HCT116 (cell line): ENCODE data around the gene IGF2R. TPM values are rescaled to one million over a fixed set of nuclear protein-coding genes. Genes with fewer than 3 reads are reported as not detected.

Source experiments
- ATAC-seq: fragments of 200-7000 bp; cut with Tn5 transposase; 2 replicates; pipeline ENCODE4 v1.9.1; 2020; ENCODE audit warnings: mild to moderate bottlenecking, moderate library complexity
- BruUV-seq: library from RNA; stranded (reverse); fragments of 400-500 nt; replicated peaks from 2 replicates; lab custom pipeline; 2021; lab: Mats Ljungman, UMichigan
- CTCF ChIA-PET: fragments of 300-600 bp; sonication (Branson Sonifier 250); formaldehyde crosslinking; loops from one replicate; lab custom pipeline; 2021; ENCODE audit warnings: antibody characterized with exemption; lab: Charles Lee
- POLR2A ChIA-PET: fragments of 300-600, 350-600 bp; sonication (Branson Sonifier 250); formaldehyde crosslinking; loops from one replicate; lab custom pipeline; 2021; ENCODE audit warnings: antibody characterized with exemption; lab: Charles Lee
- RAD21 ChIA-PET, 2 experiments: fragments of 300-600 bp; sonication (Branson Sonifier 250); formaldehyde crosslinking; loops; one replicate each; lab custom pipeline; 2023; ENCODE audit warnings: low total read pairs in 2 of 2; ENCODE audit not compliant: uncharacterized antibody in 2 of 2, unreplicated experiment in 2 of 2, low non-redundant PET in 1 of 2; lab: Charles Lee
- DNase-seq: peaks from one replicate; pipeline ENCODE4 v3.0.0-alpha.2; 2010; ENCODE audit warnings: low read depth, low spot score
- H2AFZ ChIP-seq: fragments of 200-600 bp; shearing (Covaris generic), sonication (generic); 2 replicates; pipeline ENCODE4 v1.6.1; 2017; ENCODE audit warnings: low read depth, mixed run types, mixed read lengths, antibody characterized with exemption, low read length; ENCODE audit not compliant: poor library complexity, severe bottlenecking
- H3K27ac ChIP-seq: 2 replicates; pipeline ENCODE4 v1.5.1; 2012; ENCODE audit warnings: low read depth, low read length
- H3K27me3 ChIP-seq: fragments of 200-600 bp; sonication (generic); 2 replicates; pipeline ENCODE4 v1.6.1; 2016; ENCODE audit warnings: mixed run types, low read length, mixed read lengths; ENCODE audit not compliant: insufficient read depth
- H3K36me3 ChIP-seq, 2 experiments: fragments of 200-500 bp in 1 of 2; fragments of 200-600 bp in 1 of 2; sonication (Bioruptor generic) in 1 of 2; sonication (generic) in 1 of 2; 2 replicates each; pipeline versions ENCODE4 v1.5.1 to v1.6.1; 2014 to 2016; ENCODE audit warnings: low read length in 2 of 2, inconsistent platforms in 1 of 2, mixed read lengths in 1 of 2, mixed run types in 1 of 2; ENCODE audit not compliant: insufficient read depth in 2 of 2, control insufficient read depth in 1 of 2
- H3K4me1 ChIP-seq, 2 experiments: fragments of 200-600 bp in 1 of 2; sonication (generic) in 1 of 2; 2 replicates each; pipeline versions ENCODE4 v1.5.1 to v1.6.1; 2012 to 2017; ENCODE audit warnings: low read length in 2 of 2, inconsistent platforms in 1 of 2, mild to moderate bottlenecking in 1 of 2, mixed read lengths in 1 of 2, mixed run types in 1 of 2, moderate library complexity in 1 of 2; ENCODE audit not compliant: insufficient read depth in 2 of 2, control insufficient read depth in 1 of 2
- H3K4me2 ChIP-seq: fragments of 200-600 bp; sonication (generic); 2 replicates; pipeline ENCODE4 v1.6.1; 2017; ENCODE audit warnings: mixed run types, low read length, mixed read lengths
- H3K4me3 ChIP-seq, 2 experiments: fragments of 200-600 bp in 1 of 2; sonication (generic) in 1 of 2; replicated peaks in 1 of 2; 2 replicates each; pipeline ENCODE4 v1.5.1; 2011 to 2016; ENCODE audit warnings: low read length in 2 of 2, control low read depth in 1 of 2, low read depth in 1 of 2, mild to moderate bottlenecking in 1 of 2, mixed read lengths in 1 of 2, mixed run types in 1 of 2
- H3K79me2 ChIP-seq: fragments of 200-600 bp; sonication (generic); 2 replicates; pipeline ENCODE4 v1.6.1; 2017; ENCODE audit warnings: mild to moderate bottlenecking, mixed run types, low read length, moderate library complexity, mixed read lengths; ENCODE audit not compliant: insufficient read depth
- H3K9ac ChIP-seq: fragments of 200-600 bp; sonication (generic); 2 replicates; pipeline ENCODE4 v1.6.1; 2016; ENCODE audit warnings: low read length, mixed read lengths
- H3K9me2 ChIP-seq: fragments of 200-600 bp; sonication (generic), shearing (Covaris generic); 2 replicates; pipeline ENCODE4 v1.6.1; 2017; ENCODE audit warnings: mixed run types, mild to moderate bottlenecking, moderate library complexity; ENCODE audit not compliant: insufficient read depth
- H3K9me3 ChIP-seq, 2 experiments: fragments of 200-500 bp in 1 of 2; fragments of 200-600 bp in 1 of 2; sonication (Bioruptor generic) in 1 of 2; sonication (generic) in 1 of 2; 2 replicates each; pipeline ENCODE4 v1.6.1; 2014 to 2017; ENCODE audit warnings: low read length in 2 of 2, mixed read lengths in 2 of 2, inconsistent platforms in 1 of 2, low read depth in 1 of 2, mild to moderate bottlenecking in 1 of 2, mixed run types in 1 of 2, moderate library complexity in 1 of 2; ENCODE audit not compliant: control insufficient read depth in 1 of 2, insufficient read depth in 1 of 2
- H4K20me1 ChIP-seq: fragments of 200-600 bp; sonication (generic), shearing (Covaris generic); 2 replicates; pipeline ENCODE4 v1.6.1; 2017; ENCODE audit warnings: mixed run types, mild to moderate bottlenecking, moderate library complexity; ENCODE audit not compliant: insufficient read depth
- ATF3 ChIP-seq: IDR thresholded peaks from 2 replicates; pipeline ENCODE4 v1.6.1; 2012
- CBX3 ChIP-seq: IDR thresholded peaks from 2 replicates; pipeline ENCODE4 v1.6.1; 2012; ENCODE audit warnings: low read depth
- CTCF ChIP-seq, 3 experiments: fragments of 200-600 bp in 1 of 3; sonication (generic) in 1 of 3; IDR thresholded peaks in 2 of 3; conservative IDR thresholded peaks in 1 of 3; 2 replicates each; pipeline ENCODE4 v1.5.1; 2012 to 2017; ENCODE audit warnings: low read depth in 2 of 3, low read length in 2 of 3, antibody characterized with exemption in 1 of 3, borderline replicate concordance in 1 of 3, control low read depth in 1 of 3, mild to moderate bottlenecking in 1 of 3, mixed read lengths in 1 of 3, mixed run types in 1 of 3, moderate library complexity in 1 of 3; ENCODE audit not compliant: insufficient read depth in 1 of 3
- EGR1 ChIP-seq: IDR thresholded peaks from 2 replicates; pipeline ENCODE4 v1.6.1; 2012; ENCODE audit warnings: low read depth
- ELF1 ChIP-seq: IDR thresholded peaks from 2 replicates; pipeline ENCODE4 v1.6.1; 2012; ENCODE audit warnings: low read depth, borderline replicate concordance
- EZH2 ChIP-seq: fragments of 200-600 bp; sonication (generic); IDR thresholded peaks from 2 replicates; pipeline ENCODE4 v1.6.1; 2017; ENCODE audit warnings: antibody characterized with exemption, mixed run types
- EZH2phosphoT487 ChIP-seq: fragments of 200-600 bp; IDR thresholded peaks from 2 replicates; pipeline ENCODE4 v1.6.1; 2018; ENCODE audit warnings: antibody characterized with exemption, borderline replicate concordance
- FOSL1 ChIP-seq: IDR thresholded peaks from 2 replicates; pipeline ENCODE4 v1.6.1; 2012; ENCODE audit warnings: low read depth
- MAX ChIP-seq: IDR thresholded peaks from 2 replicates; pipeline ENCODE4 v1.6.1; 2012
- POLR2A ChIP-seq: IDR thresholded peaks from 2 replicates; pipeline ENCODE4 v1.7.0; 2011; ENCODE audit warnings: borderline replicate concordance; ENCODE audit not compliant: insufficient read depth, insufficient read length; ENCODE audit errors: extremely low read depth
- POLR2AphosphoS5 ChIP-seq: IDR thresholded peaks from 2 replicates; pipeline ENCODE4 v1.6.1; 2011; ENCODE audit warnings: mild to moderate bottlenecking, low read depth, low read length, moderate library complexity
- RAD21 ChIP-seq: IDR thresholded peaks from 2 replicates; pipeline ENCODE4 v1.6.1; 2012; ENCODE audit warnings: low read depth, mild to moderate bottlenecking
- REST ChIP-seq: IDR thresholded peaks from 2 replicates; pipeline ENCODE4 v1.6.1; 2012; ENCODE audit warnings: low read depth
- SIN3A ChIP-seq: IDR thresholded peaks from 2 replicates; pipeline ENCODE4 v1.6.1; 2012; ENCODE audit warnings: low read depth
- SP1 ChIP-seq: IDR thresholded peaks from 2 replicates; pipeline ENCODE4 v1.6.1; 2012; ENCODE audit warnings: low read depth
- TCF7L2 ChIP-seq: IDR thresholded peaks from 2 replicates; pipeline ENCODE4 v1.7.0; 2011; ENCODE audit warnings: borderline replicate concordance, inconsistent platforms; ENCODE audit not compliant: insufficient read depth, insufficient read length; ENCODE audit errors: extremely low read depth
- YY1 ChIP-seq: IDR thresholded peaks from 2 replicates; pipeline ENCODE4 v1.6.1; 2011; ENCODE audit warnings: low read length, low read depth, moderate library complexity, mild to moderate bottlenecking; ENCODE audit not compliant: insufficient replicate concordance; ENCODE audit errors: extremely low read depth
- ZBTB33 ChIP-seq: IDR thresholded peaks from 2 replicates; pipeline ENCODE4 v1.6.1; 2011; ENCODE audit warnings: mild to moderate bottlenecking, low read length, moderate library complexity; ENCODE audit not compliant: insufficient replicate concordance; ENCODE audit errors: extremely low read depth
- ZNF274 ChIP-seq: fragments of 200-500 bp; sonication (Bioruptor generic); IDR thresholded peaks from 2 replicates; pipeline ENCODE4 v1.6.1; 2014; ENCODE audit warnings: mild to moderate bottlenecking, low read depth, low read length, inconsistent platforms
- intact Hi-C: fragments of 100-400 bp; cut with micrococcal nuclease; formaldehyde crosslinking; loops from 2 replicates; pipeline ENCODE4 v1.10.0; 2022
- total RNA-seq: library from RNA; stranded (reverse); gene quantifications from one replicate; pipeline ENCODE4 v1.2.1, GENCODE V29; 2021; ENCODE audit not compliant: unreplicated experiment

IGF2R gene
- total RNA-seq, 1 experiment from 2014 or later, result 37.0 TPM

GRCh38 chr6:160073272-160073671 lies 104.4 kb downstream of the IGF2R start:
- Histone ChIP-seq H2AFZ (no peak overlapping the region), H3K4me1 (no peaks in the 10 kb centered on the region), H3K9me2 (no peaks in the 10 kb centered on the region), H3K4me2 (no peak overlapping the region), H3K79me2 (no peaks in the 10 kb centered on the region), H4K20me1 (no peaks in the 10 kb centered on the region), H3K36me3 (peaks cover 6 to 9% of the 10 kb centered on the region in 2 experiments; a peak in 2 of 4 replicates), H3K27me3 (no peaks in the 10 kb centered on the region), H3K9ac (no peak overlapping the region), H3K27ac (no peak overlapping the region), H3K4me3 (no peak overlapping the region), H3K9me3 (no peaks in the 10 kb centered on the region)
- intact Hi-C loops, result no loop called here
- no TSS peak for BruUV-seq
- POLR2A ChIA-PET, result no interaction called here
- TF ChIP-seq CTCF (IDR thresholded peaks at IDR 0.05 in 2 of 3, conservative IDR thresholded peaks at IDR 0.05 in 1 of 3; ENCODE audit: borderline replicate concordance in 1 of 3, insufficient read depth in 1 of 3, low read depth in 2 of 3, low read length in 2 of 3) (no peak), ELF1 (no peak), SP1 (no peak), MAX (no peak), POLR2A (no peak), EZH2 (no peak), SIN3A (no peak), ZNF274 (no peak), ZBTB33 (no peak), RAD21 (no peak), REST (no peak), ATF3 (no peak), EZH2phosphoT487 (no peak), CBX3 (no peak), FOSL1 (no peak), TCF7L2 (no peak), EGR1 (no peak), POLR2AphosphoS5 (no peak), YY1 (no peak)
- RAD21 ChIA-PET, result no interaction called here
- ATAC-seq, result no peak
- no peak for DNase-seq
- CTCF ChIA-PET, result no interaction called here
